DOHH2 (cell line): Measurements from ENCODE around the gene SOX10.

Experiments
- EZH2phosphoT487 ChIP-seq: fragments of 200-600 bp; sonication (generic); IDR thresholded peaks from 2 replicates; pipeline ENCODE4 v1.6.1; 2017; ENCODE audit warnings: borderline replicate concordance, mild to moderate bottlenecking, antibody characterized with exemption, low read length, moderate library complexity, mixed read lengths
- TF ChIP-seq, protein P1 (sequence below): fragments of 200-600 bp; sonication (generic); IDR thresholded peaks from one replicate; pipeline ENCODE4 v1.5.1; 2014; ENCODE audit warnings: antibody characterized with exemption, mild to moderate bottlenecking, low read depth, low read length; ENCODE audit not compliant: poor library complexity, severe bottlenecking

DNA sequence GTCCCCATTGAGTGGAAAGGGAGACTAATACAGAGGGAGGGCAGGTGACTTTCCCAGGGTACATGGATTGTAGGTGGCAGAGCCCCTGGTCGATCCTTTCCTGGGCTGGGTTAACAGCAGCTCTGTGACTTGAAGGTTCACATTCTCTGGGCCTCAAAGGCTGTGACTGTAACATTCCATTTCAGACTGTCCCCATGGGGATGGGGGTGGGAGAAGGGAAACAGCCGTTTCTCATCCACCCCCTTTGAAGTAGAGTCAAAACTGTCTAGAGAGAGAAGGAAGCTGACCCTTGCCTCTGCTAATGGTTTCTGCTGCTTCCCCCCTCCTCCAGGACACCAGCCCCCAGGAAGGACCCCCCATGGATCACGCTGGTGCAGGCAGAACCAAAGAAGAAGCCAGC lies 59.0 kb downstream of the SOX10 start:
- TF ChIP-seq, protein P1, sequence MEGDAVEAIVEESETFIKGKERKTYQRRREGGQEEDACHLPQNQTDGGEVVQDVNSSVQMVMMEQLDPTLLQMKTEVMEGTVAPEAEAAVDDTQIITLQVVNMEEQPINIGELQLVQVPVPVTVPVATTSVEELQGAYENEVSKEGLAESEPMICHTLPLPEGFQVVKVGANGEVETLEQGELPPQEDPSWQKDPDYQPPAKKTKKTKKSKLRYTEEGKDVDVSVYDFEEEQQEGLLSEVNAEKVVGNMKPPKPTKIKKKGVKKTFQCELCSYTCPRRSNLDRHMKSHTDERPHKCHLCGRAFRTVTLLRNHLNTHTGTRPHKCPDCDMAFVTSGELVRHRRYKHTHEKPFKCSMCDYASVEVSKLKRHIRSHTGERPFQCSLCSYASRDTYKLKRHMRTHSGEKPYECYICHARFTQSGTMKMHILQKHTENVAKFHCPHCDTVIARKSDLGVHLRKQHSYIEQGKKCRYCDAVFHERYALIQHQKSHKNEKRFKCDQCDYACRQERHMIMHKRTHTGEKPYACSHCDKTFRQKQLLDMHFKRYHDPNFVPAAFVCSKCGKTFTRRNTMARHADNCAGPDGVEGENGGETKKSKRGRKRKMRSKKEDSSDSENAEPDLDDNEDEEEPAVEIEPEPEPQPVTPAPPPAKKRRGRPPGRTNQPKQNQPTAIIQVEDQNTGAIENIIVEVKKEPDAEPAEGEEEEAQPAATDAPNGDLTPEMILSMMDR: no peak
- no peak for TF ChIP-seq EZH2phosphoT487
